ENCODE results near the gene WDR76.
"Not testable (repeated sequence)": the region's sequence is repeated elsewhere in the genome, so short reads cannot be mapped to it uniquely, and the experiment has no call there.

The WDR76 gene

GRCh38 chr15:43826508-43827341 lies at the start of gene WDR76:
TSS of gene WDR76 (plus strand) at chr15:43827002. CDS start at chr15:43827033, 31 bp downstream.
- DNase-seq (ENCODE audit: low read depth in 3 of 3, low spot score in 1 of 3), result peak; percentile 22 to 50 (median 23)

- DNase-seq (ENCODE audit: low read depth in 3 of 3, low spot score in 1 of 3), result peak; percentile 30 to 69 (median 46)
Measured at GRCh38 chr15:43777267-43777914, 49.4 kb upstream of the WDR76 start.

GRCh38 chr15:43779016-43779415 lies 47.8 kb upstream of the WDR76 start:
- DNase-seq (ENCODE audit: low read depth in 3 of 3, low spot score in 1 of 3), result no peak

- no peak for DNase-seq (ENCODE audit: low read depth in 3 of 3, low spot score in 1 of 3)
Measured at GRCh38 chr15:43789409-43789808, 37.4 kb upstream of the WDR76 start.

GRCh38 chr15:43791993-43792760 lies 34.6 kb upstream of the WDR76 start, which contains the start of gene SERF2:
TSS of gene SERF2 (plus strand) at chr15:43792320. CDS start at chr15:43792377, 57 bp downstream.
- peak; percentile 98 to 99 (median 98) for DNase-seq (ENCODE audit: low read depth in 3 of 3, low spot score in 1 of 3)

GRCh38 chr15:43792761-43793476 lies 33.9 kb upstream of the WDR76 start:
- DNase-seq (ENCODE audit: low read depth in 3 of 3, low spot score in 1 of 3), result no peak

GRCh38 chr15:43793647-43794046 lies 33.2 kb upstream of the WDR76 start:
- no peak for DNase-seq (ENCODE audit: low read depth in 3 of 3, low spot score in 1 of 3)

GRCh38 chr15:43794269-43795037 lies 32.3 kb upstream of the WDR76 start:
- DNase-seq (ENCODE audit: low read depth in 3 of 3, low spot score in 1 of 3), result no peak

GRCh38 chr15:43795197-43795596 lies 31.6 kb upstream of the WDR76 start:
- DNase-seq (ENCODE audit: low read depth in 3 of 3, low spot score in 1 of 3), result no peak

GRCh38 chr15:43795997-43796396 lies 30.8 kb upstream of the WDR76 start:
- no peak for DNase-seq (ENCODE audit: low read depth in 3 of 3, low spot score in 1 of 3)

GRCh38 chr15:43796566-43796965 lies 30.2 kb upstream of the WDR76 start:
- no peak for DNase-seq (ENCODE audit: low read depth in 3 of 3, low spot score in 1 of 3)

GRCh38 chr15:43799209-43799944 lies 27.4 kb upstream of the WDR76 start:
- no peak for DNase-seq (ENCODE audit: low read depth in 3 of 3, low spot score in 1 of 3)

- no peak for DNase-seq (ENCODE audit: low read depth in 3 of 3, low spot score in 1 of 3)
Measured at GRCh38 chr15:43799945-43800285, 26.9 kb upstream of the WDR76 start, which contains the start of gene SERINC4. TSS of gene SERINC4 (minus strand) at chr15:43800220. CDS start at chr15:43799986, 234 bp downstream.

- DNase-seq (ENCODE audit: low read depth in 3 of 3, low spot score in 1 of 3), result peak; percentile 70 to 85 (median 80)
Measured at GRCh38 chr15:43800286-43801141, 26.3 kb upstream of the WDR76 start, which contains the start of gene HYPK. TSS of gene HYPK (plus strand) at chr15:43800599. CDS start at chr15:43800623, 24 bp downstream.

- DNase-seq (ENCODE audit: low read depth in 3 of 3, low spot score in 1 of 3), result not testable (repeated sequence)
Measured at GRCh38 chr15:43802676-43803075, 24.1 kb upstream of the WDR76 start.

- DNase-seq (ENCODE audit: low read depth in 3 of 3, low spot score in 1 of 3), result no peak
Measured at GRCh38 chr15:43808435-43808950, 18.3 kb upstream of the WDR76 start.

- DNase-seq (ENCODE audit: low read depth in 3 of 3, low spot score in 1 of 3), result no peak
Measured at GRCh38 chr15:43808960-43809678, 17.7 kb upstream of the WDR76 start.

Measured in stimulated activated CD4-positive, alpha-beta T cell treated with anti-CD3 and anti-CD28 coated beads, TNF-alpha, amount 100 ng/mL, for 1 hour (primary cell).